Measurements from ENCODE around the gene COL4A6.

- TF ChIP-seq CTCF (IDR thresholded peaks at IDR 0.05) (no peak), POLR2A (IDR thresholded peaks at IDR 0.05) (no peak)
Observed at GRCh38 chrX:108316456-108316855, 121.8 kb downstream of the COL4A6 start.

Data from thyroid gland (tissue), 4 donors.